Measurements from ENCODE around the gene EVI2A. TPM values are rescaled to one million over a fixed set of nuclear protein-coding genes. Genes with fewer than 3 reads are reported as not detected.

The EVI2A gene
- total and polyA plus RNA-seq, 8 donors: 1.9 to 30.9 (median 2.9) TPM

GRCh38 chr17:31339906-31340661 lies 18.7 kb upstream of the EVI2A start:
- no peak for TF ChIP-seq CTCF (IDR thresholded peaks at IDR 0.05)
- peaks cover 0 to 47% of the 10 kb centered on the region in 2 donors for H3K36me3 ChIP-seq
- no peaks in the 10 kb centered on the region for H3K27me3 ChIP-seq
- no peak for DNase-seq
- no peaks in the 10 kb centered on the region for H3K4me1 ChIP-seq
- intact Hi-C loops (cut with DNase I): no loop called here
- ATAC-seq: peak; percentile 50
- no peaks in the 10 kb centered on the region for H3K9me3 ChIP-seq
- H3K4me3 ChIP-seq: no peak overlapping the region
- H3K27ac ChIP-seq: no peak overlapping the region

- DNase-seq (no peak), ATAC-seq (no peak)
- H3K9me3 ChIP-seq: no peaks in the 10 kb centered on the region
- no peak overlapping the region for H3K27ac ChIP-seq
- H3K36me3 ChIP-seq: peaks cover 0 to 32% of the 10 kb centered on the region in 2 donors
- no peak overlapping the region for H3K4me3 ChIP-seq
- intact Hi-C loops (cut with DNase I): loop anchor here in 1 of 2 donors (10.0 kb wide), 1 partner anchor 64 kb away; no protein-coding TSS in a partner anchor
- H3K4me1 ChIP-seq: no peaks in the 10 kb centered on the region
- TF ChIP-seq CTCF (IDR thresholded peaks at IDR 0.05): no peak
- no peaks in the 10 kb centered on the region for H3K27me3 ChIP-seq
These were observed 7.8 kb upstream of the EVI2A start for GRCh38 chr17:31329221-31329620.

GRCh38 chr17:31328160-31328535 lies 6.7 kb upstream of the EVI2A start:
- Histone ChIP-seq H3K4me3 (no peak overlapping the region), H3K27ac (no peak overlapping the region), H3K9me3 (no peaks in the 10 kb centered on the region), H3K27me3 (no peaks in the 10 kb centered on the region), H3K36me3 (peaks cover 0 to 32% of the 10 kb centered on the region in 2 donors), H3K4me1 (peaks cover 0 to under 1% of the 10 kb centered on the region in 2 donors)
- no peak for DNase-seq
- intact Hi-C loops (cut with DNase I): loop anchor here in 1 of 2 donors (10.0 kb wide), 1 partner anchor 63 kb away; no protein-coding TSS in a partner anchor
- no peak for TF ChIP-seq CTCF (IDR thresholded peaks at IDR 0.05)
- ATAC-seq: no peak

- Histone ChIP-seq H3K4me1 (peaks cover 0 to 4% of the 10 kb centered on the region in 2 donors), H3K9me3 (no peaks in the 10 kb centered on the region), H3K27ac (no peak overlapping the region), H3K4me3 (no peak overlapping the region), H3K36me3 (peaks cover 0 to 32% of the 10 kb centered on the region in 2 donors), H3K27me3 (no peaks in the 10 kb centered on the region)
- DNase-seq (no peak), ATAC-seq (no peak)
- TF ChIP-seq CTCF (IDR thresholded peaks at IDR 0.05): no peak
- intact Hi-C loops (cut with DNase I): loop anchor here in 1 of 2 donors (10.0 kb wide), 1 partner anchor 63 kb away; no protein-coding TSS in a partner anchor
These were observed 6.2 kb upstream of the EVI2A start for GRCh38 chr17:31327534-31328159.

- intact Hi-C loops (cut with DNase I): loop anchor here in 1 of 2 donors (10.0 kb wide), 1 partner anchor 59 kb away; no protein-coding TSS in a partner anchor
- TF ChIP-seq CTCF (IDR thresholded peaks at IDR 0.05): no peak
- H3K27me3 ChIP-seq: no peaks in the 10 kb centered on the region
- DNase-seq (no peak), ATAC-seq (no peak)
- no peak overlapping the region for H3K4me3 ChIP-seq
- peaks cover 0 to 30% of the 10 kb centered on the region in 2 donors for H3K36me3 ChIP-seq
- H3K9me3 ChIP-seq: no peaks in the 10 kb centered on the region
- H3K4me1 ChIP-seq: peaks cover 0 to 23% of the 10 kb centered on the region in 2 donors
- no peak overlapping the region for H3K27ac ChIP-seq
These were observed 2.1 kb upstream of the EVI2A start for GRCh38 chr17:31323551-31323950.
